SK-N-SH treated with all-trans-retinoic acid at 6 μM for 48 hours (cell line): Measurements from ENCODE around the gene CAMK1.

Experiments used
- CREB5 ChIP-seq: fragments of 250-450 bp; sonication (Bioruptor Pico); IDR thresholded peaks from 2 replicates; pipeline ENCODE4 v1.5.1; 2020; ENCODE audit warnings: low read depth, mild to moderate bottlenecking, moderate library complexity
- CSDC2 ChIP-seq: fragments of 250-450 bp; sonication (Bioruptor Pico); IDR thresholded peaks from 2 replicates; pipeline ENCODE4 v1.5.0; 2020; ENCODE audit warnings: mild to moderate bottlenecking, moderate library complexity
- GLIS3 ChIP-seq: fragments of 250-450 bp; sonication (Bioruptor Pico); IDR thresholded peaks from 2 replicates; pipeline ENCODE4 v1.5.0; 2020; ENCODE audit warnings: mild to moderate bottlenecking, moderate library complexity
- PATZ1 ChIP-seq: fragments of 250-450 bp; sonication (Bioruptor Pico); IDR thresholded peaks from 2 replicates; pipeline ENCODE4 v1.8.0; 2020; ENCODE audit warnings: mild to moderate bottlenecking, moderate library complexity, borderline replicate concordance
- PPARA ChIP-seq: fragments of 250-450 bp; sonication (Bioruptor Pico); IDR thresholded peaks from 2 replicates; pipeline ENCODE4 v1.5.0; 2020; ENCODE audit warnings: mild to moderate bottlenecking, borderline replicate concordance
- RARB ChIP-seq: fragments of 250-450 bp; sonication (Bioruptor Pico); IDR thresholded peaks from 2 replicates; pipeline ENCODE4 v1.8.0; 2021; ENCODE audit warnings: mild to moderate bottlenecking, moderate library complexity
- TCF4 ChIP-seq: fragments of 250-450 bp; sonication (Bioruptor Pico); IDR thresholded peaks from 2 replicates; pipeline ENCODE4 v1.8.0; 2021; ENCODE audit warnings: mild to moderate bottlenecking, moderate library complexity, borderline replicate concordance
- ZFP3 ChIP-seq: fragments of 250-450 bp; sonication (Bioruptor Pico); IDR thresholded peaks from 2 replicates; pipeline ENCODE4 v1.5.0; 2020; ENCODE audit warnings: mild to moderate bottlenecking, moderate library complexity
- ZFP30 ChIP-seq: fragments of 450-650 bp; formaldehyde crosslinking; IDR thresholded peaks from 2 replicates; pipeline ENCODE4 v1.5.0; 2022; ENCODE audit warnings: mild to moderate bottlenecking, moderate library complexity
- ZNF565 ChIP-seq: fragments of 450-650 bp; formaldehyde crosslinking; conservative IDR thresholded peaks from 2 replicates; pipeline ENCODE4 v1.5.0; 2020; ENCODE audit warnings: low read depth, mild to moderate bottlenecking, moderate library complexity
- TF ChIP-seq, protein P1 (sequence below): fragments of 250-450 bp; sonication (Bioruptor Pico); IDR thresholded peaks from 2 replicates; pipeline ENCODE4 v1.8.0; 2021; ENCODE audit warnings: low read depth, mild to moderate bottlenecking, moderate library complexity, borderline replicate concordance

DNA sequence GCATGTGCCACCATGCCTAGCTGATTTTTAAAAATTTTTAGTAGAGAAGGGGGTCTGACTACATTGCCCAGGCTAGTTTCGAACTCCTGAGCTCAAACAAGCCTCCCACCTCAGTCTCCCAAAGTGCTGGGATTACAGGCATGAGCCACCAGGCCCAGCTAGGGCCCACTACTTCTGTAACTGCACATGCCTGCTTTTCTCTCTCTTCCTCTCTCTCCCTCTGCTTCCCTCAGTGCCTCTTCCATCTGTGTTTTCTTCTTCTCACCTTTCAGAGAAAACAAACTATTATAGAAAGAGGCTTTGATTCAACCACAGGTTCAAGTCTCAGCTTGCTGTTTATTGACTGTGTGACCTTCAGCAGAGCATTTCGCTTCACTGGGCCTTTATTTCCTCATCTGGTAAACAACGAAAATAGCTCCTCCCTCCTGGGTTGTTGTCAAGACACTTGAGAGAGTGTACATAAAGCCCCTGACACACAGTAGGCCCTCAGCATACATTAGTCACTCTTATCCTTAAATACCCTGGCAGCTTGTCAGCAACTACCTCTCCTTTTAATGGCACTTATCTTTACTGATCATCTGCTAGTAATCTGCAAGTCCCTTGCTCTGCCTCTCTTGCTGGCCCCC, 12.3 kb upstream of the CAMK1 start:
- TF ChIP-seq PATZ1: no peak
- TF ChIP-seq GLIS3 (CRISPR knock-in tag): no peak
- no peak for TF ChIP-seq CREB5 (CRISPR knock-in tag)
- TF ChIP-seq ZNF565: no peak
- no peak for TF ChIP-seq CSDC2 (CRISPR knock-in tag)
- no peak for TF ChIP-seq RARB (CRISPR knock-in tag)
- TF ChIP-seq, protein P1, sequence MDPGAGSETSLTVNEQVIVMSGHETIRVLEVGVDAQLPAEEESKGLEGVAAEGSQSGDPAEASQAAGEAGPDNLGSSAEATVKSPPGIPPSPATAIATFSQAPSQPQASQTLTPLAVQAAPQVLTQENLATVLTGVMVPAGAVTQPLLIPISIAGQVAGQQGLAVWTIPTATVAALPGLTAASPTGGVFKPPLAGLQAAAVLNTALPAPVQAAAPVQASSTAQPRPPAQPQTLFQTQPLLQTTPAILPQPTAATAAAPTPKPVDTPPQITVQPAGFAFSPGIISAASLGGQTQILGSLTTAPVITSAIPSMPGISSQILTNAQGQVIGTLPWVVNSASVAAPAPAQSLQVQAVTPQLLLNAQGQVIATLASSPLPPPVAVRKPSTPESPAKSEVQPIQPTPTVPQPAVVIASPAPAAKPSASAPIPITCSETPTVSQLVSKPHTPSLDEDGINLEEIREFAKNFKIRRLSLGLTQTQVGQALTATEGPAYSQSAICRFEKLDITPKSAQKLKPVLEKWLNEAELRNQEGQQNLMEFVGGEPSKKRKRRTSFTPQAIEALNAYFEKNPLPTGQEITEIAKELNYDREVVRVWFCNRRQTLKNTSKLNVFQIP: no peak
- TF ChIP-seq ZFP3: no peak
- no peak for TF ChIP-seq ZFP30 (CRISPR knock-in tag)
- TF ChIP-seq PPARA: no peak
- TF ChIP-seq TCF4 (CRISPR knock-in tag): no peak
